ENCODE results near the gene ABHD16A.

- TF ChIP-seq CTCF (IDR thresholded peaks at IDR 0.05) = no peak
- no peak for TF ChIP-seq POLR2A (IDR thresholded peaks at IDR 0.05)
Measured at GRCh38 chr6:31691078-31691463, 12.1 kb downstream of the ABHD16A start.
